HS-27A (cell line): ENCODE measurements around the gene SPDYE5.

Experiments
- DNase-seq: peaks from one replicate; pipeline ENCODE4 v3.0.0-alpha.2; 2012; ENCODE audit warnings: low read depth, missing footprints

The SPDYE5 gene

GRCh38 chr7:75536940-75537538 is 44.9 kb downstream of the SPDYE5 start:
- DNase-seq: no peak

GRCh38 chr7:75537731-75538130 is 45.6 kb downstream of the SPDYE5 start:
- DNase-seq: no peak

- DNase-seq: no peak
Observed at GRCh38 chr7:75546237-75547015, 54.3 kb downstream of the SPDYE5 start.
